GM12891 (cell line): Measurements from ENCODE around the gene SMOC2.

Experiments
- PAX5 ChIP-seq: IDR thresholded peaks from 2 replicates; pipeline ENCODE4 v1.6.1; 2011; ENCODE audit warnings: low read length, moderate library complexity, mild to moderate bottlenecking; ENCODE audit not compliant: insufficient read depth, severe bottlenecking
- POLR2A ChIP-seq: IDR thresholded peaks from 2 replicates; pipeline ENCODE4 v1.6.1; 2011; ENCODE audit warnings: low read depth, low read length, control low read depth
- POLR2AphosphoS5 ChIP-seq: IDR thresholded peaks from 2 replicates; pipeline ENCODE4 v1.6.1; 2011; ENCODE audit warnings: low read depth, low read length, control low read depth

- TF ChIP-seq POLR2A (no peak), PAX5 (no peak), POLR2AphosphoS5 (no peak)
Observed at GRCh38 chr6:168507730-168508129, 66.7 kb downstream of the SMOC2 start.
